SK-N-SH treated with all-trans-retinoic acid at 6 μM for 48 hours (cell line): Measurements from ENCODE around the gene SEMA5A.

Experiments
- ATAC-seq: fragments of 200-7000 bp; cut with Tn5 transposase; 3 replicates; pipeline ENCODE4 v1.9.1; 2020; ENCODE audit warnings: mild to moderate bottlenecking, moderate library complexity
- ARNTL ChIP-seq: fragments of 450-650 bp; formaldehyde crosslinking; IDR thresholded peaks from 2 replicates; pipeline ENCODE4 v1.5.0; 2020; ENCODE audit warnings: low read depth, mild to moderate bottlenecking, moderate library complexity, borderline replicate concordance
- BACH2 ChIP-seq: fragments of 250-450 bp; sonication (Bioruptor Pico); IDR thresholded peaks from 2 replicates; pipeline ENCODE4 v1.9.0; 2021; ENCODE audit warnings: mild to moderate bottlenecking, borderline replicate concordance
- CREB5 ChIP-seq: fragments of 250-450 bp; sonication (Bioruptor Pico); IDR thresholded peaks from 2 replicates; pipeline ENCODE4 v1.5.1; 2020; ENCODE audit warnings: low read depth, mild to moderate bottlenecking, moderate library complexity
- CSDC2 ChIP-seq: fragments of 250-450 bp; sonication (Bioruptor Pico); IDR thresholded peaks from 2 replicates; pipeline ENCODE4 v1.5.0; 2020; ENCODE audit warnings: mild to moderate bottlenecking, moderate library complexity
- CSRNP3 ChIP-seq: fragments of 250-450 bp; sonication (Bioruptor Pico); IDR thresholded peaks from 2 replicates; pipeline ENCODE4 v1.5.1; 2021; ENCODE audit warnings: mild to moderate bottlenecking, moderate library complexity
- ESRRG ChIP-seq: fragments of 250-450 bp; sonication (Bioruptor Pico); IDR thresholded peaks from 2 replicates; pipeline ENCODE4 v1.6.1; 2021; ENCODE audit warnings: mild to moderate bottlenecking
- GLIS3 ChIP-seq: fragments of 250-450 bp; sonication (Bioruptor Pico); IDR thresholded peaks from 2 replicates; pipeline ENCODE4 v1.5.0; 2020; ENCODE audit warnings: mild to moderate bottlenecking, moderate library complexity
- ISL1 ChIP-seq: fragments of 250-450 bp; sonication (Bioruptor Pico); IDR thresholded peaks from 2 replicates; pipeline ENCODE4 v2.1.2; 2022; ENCODE audit warnings: mild to moderate bottlenecking, moderate library complexity
- OSR1 ChIP-seq: fragments of 250-450 bp; sonication (Bioruptor Pico); IDR thresholded peaks from 2 replicates; pipeline ENCODE4 v1.8.0; 2022; ENCODE audit warnings: moderate library complexity, mild to moderate bottlenecking, inconsistent platforms
- PATZ1 ChIP-seq: fragments of 250-450 bp; sonication (Bioruptor Pico); IDR thresholded peaks from 2 replicates; pipeline ENCODE4 v1.8.0; 2020; ENCODE audit warnings: mild to moderate bottlenecking, moderate library complexity, borderline replicate concordance
- POU6F1 ChIP-seq: fragments of 250-450 bp; sonication (Bioruptor Pico); IDR thresholded peaks from 2 replicates; pipeline ENCODE4 v1.8.0; 2021; ENCODE audit warnings: low read depth, mild to moderate bottlenecking, moderate library complexity, borderline replicate concordance
- PPARA ChIP-seq: fragments of 250-450 bp; sonication (Bioruptor Pico); IDR thresholded peaks from 2 replicates; pipeline ENCODE4 v1.5.0; 2020; ENCODE audit warnings: mild to moderate bottlenecking, borderline replicate concordance
- SNAI2 ChIP-seq: fragments of 250-450 bp; sonication (Bioruptor Pico); IDR thresholded peaks from 2 replicates; pipeline ENCODE4 v1.5.0; 2020; ENCODE audit warnings: mild to moderate bottlenecking, moderate library complexity
- TCF4 ChIP-seq: fragments of 250-450 bp; sonication (Bioruptor Pico); IDR thresholded peaks from 2 replicates; pipeline ENCODE4 v1.8.0; 2021; ENCODE audit warnings: mild to moderate bottlenecking, moderate library complexity, borderline replicate concordance
- TOX ChIP-seq: fragments of 250-450 bp; sonication (Bioruptor Pico); IDR thresholded peaks from 2 replicates; pipeline ENCODE4 v1.8.0; 2021; ENCODE audit warnings: mild to moderate bottlenecking, moderate library complexity, borderline replicate concordance
- TSHZ2 ChIP-seq: fragments of 250-450 bp; sonication (Bioruptor Pico); IDR thresholded peaks from 2 replicates; pipeline ENCODE4 v1.5.0; 2020; ENCODE audit warnings: mild to moderate bottlenecking, moderate library complexity
- ZC3H10 ChIP-seq: fragments of 250-450 bp; sonication (Bioruptor Pico); IDR thresholded peaks from 2 replicates; pipeline ENCODE4 v1.5.1; 2021; ENCODE audit warnings: mild to moderate bottlenecking, moderate library complexity
- ZFP3 ChIP-seq: fragments of 250-450 bp; sonication (Bioruptor Pico); IDR thresholded peaks from 2 replicates; pipeline ENCODE4 v1.5.0; 2020; ENCODE audit warnings: mild to moderate bottlenecking, moderate library complexity
- ZFP30 ChIP-seq: fragments of 450-650 bp; formaldehyde crosslinking; IDR thresholded peaks from 2 replicates; pipeline ENCODE4 v1.5.0; 2022; ENCODE audit warnings: mild to moderate bottlenecking, moderate library complexity
- ZNF565 ChIP-seq: fragments of 450-650 bp; formaldehyde crosslinking; conservative IDR thresholded peaks from 2 replicates; pipeline ENCODE4 v1.5.0; 2020; ENCODE audit warnings: low read depth, mild to moderate bottlenecking, moderate library complexity
- ZNF70 ChIP-seq: fragments of 450-650 bp; formaldehyde crosslinking; IDR thresholded peaks from 2 replicates; pipeline ENCODE4 v1.5.0; 2020; ENCODE audit warnings: mild to moderate bottlenecking, moderate library complexity
- ZNF8 ChIP-seq: fragments of 450-650 bp; formaldehyde crosslinking; IDR thresholded peaks from 2 replicates; pipeline ENCODE4 v1.5.0; 2020; ENCODE audit warnings: mild to moderate bottlenecking, moderate library complexity

SEMA5A gene

GRCh38 chr5:9394221-9394620 lies 151.7 kb downstream of the SEMA5A start:
- no peak for ATAC-seq
- no peak for TF ChIP-seq ZFP3 (CRISPR knock-in tag)
- no peak for TF ChIP-seq ZC3H10
- no peak for TF ChIP-seq BACH2 (CRISPR knock-in tag)
- no peak for TF ChIP-seq PATZ1 (CRISPR knock-in tag)
- no peak for TF ChIP-seq ZNF8
- no peak for TF ChIP-seq GLIS3 (CRISPR knock-in tag)
- TF ChIP-seq CSDC2 (CRISPR knock-in tag): no peak
- TF ChIP-seq POU6F1: no peak
- no peak for TF ChIP-seq ESRRG
- TF ChIP-seq TOX (CRISPR knock-in tag): no peak
- no peak for TF ChIP-seq OSR1 (CRISPR knock-in tag)
- no peak for TF ChIP-seq TSHZ2 (CRISPR knock-in tag)
- TF ChIP-seq PPARA (CRISPR knock-in tag): no peak
- TF ChIP-seq SNAI2 (CRISPR knock-in tag): no peak
- TF ChIP-seq ZFP30 (CRISPR knock-in tag): no peak
- TF ChIP-seq TCF4 (CRISPR knock-in tag): no peak
- TF ChIP-seq ARNTL (CRISPR knock-in tag): no peak
- TF ChIP-seq ISL1 (CRISPR knock-in tag): no peak
- no peak for TF ChIP-seq CSRNP3

- no peak for TF ChIP-seq CSDC2 (CRISPR knock-in tag)
- no peak for TF ChIP-seq ZFP3 (CRISPR knock-in tag)
- TF ChIP-seq ZFP30 (CRISPR knock-in tag): no peak
- TF ChIP-seq ZC3H10: no peak
- TF ChIP-seq CREB5 (CRISPR knock-in tag): no peak
- TF ChIP-seq ARNTL (CRISPR knock-in tag): no peak
- no peak for TF ChIP-seq OSR1 (CRISPR knock-in tag)
- no peak for TF ChIP-seq BACH2 (CRISPR knock-in tag)
- no peak for TF ChIP-seq ZNF565 (CRISPR knock-in tag)
- TF ChIP-seq ISL1 (CRISPR knock-in tag): no peak
- no peak for TF ChIP-seq POU6F1
- TF ChIP-seq TCF4 (CRISPR knock-in tag): no peak
- TF ChIP-seq ESRRG: no peak
- no peak for TF ChIP-seq PATZ1 (CRISPR knock-in tag)
- TF ChIP-seq ZNF8: no peak
- TF ChIP-seq CSRNP3: no peak
- no peak for TF ChIP-seq GLIS3 (CRISPR knock-in tag)
- TF ChIP-seq ZNF70 (CRISPR knock-in tag): no peak
- TF ChIP-seq PPARA (CRISPR knock-in tag): no peak
- TF ChIP-seq, all 23 proteins: peak for 0
- no peak for ATAC-seq
These were observed 153.2 kb downstream of the SEMA5A start for GRCh38 chr5:9392625-9393024.
